DND-41 (cell line): ENCODE results near the gene CRB3.

Experiments used
- ATAC-seq: fragments of 200-7000 bp; cut with Tn5 transposase; 3 replicates; pipeline ENCODE4 v1.9.1; 2021; ENCODE audit warnings: low read depth; ENCODE audit not compliant: insufficient read depth
- DNase-seq: peaks from one replicate; pipeline ENCODE4 v3.0.0-alpha.2; 2020
- H2AFZ ChIP-seq: 2 replicates; pipeline ENCODE4 v1.6.0; 2012; ENCODE audit warnings: low read depth, low read length
- H3K27ac ChIP-seq: 2 replicates; pipeline ENCODE4 v1.5.1; 2012; ENCODE audit warnings: low read length, inconsistent platforms
- H3K27me3 ChIP-seq: fragments of 200-600 bp; sonication (generic); 2 replicates; pipeline ENCODE4 v1.6.0; 2012; ENCODE audit warnings: low read length, mild to moderate bottlenecking, inconsistent platforms; ENCODE audit not compliant: insufficient read depth, poor library complexity
- H3K36me3 ChIP-seq: 2 replicates; pipeline ENCODE4 v1.5.1; 2012; ENCODE audit warnings: low read length, inconsistent platforms; ENCODE audit not compliant: insufficient read depth
- H3K4me1 ChIP-seq: 2 replicates; pipeline ENCODE4 v1.5.1; 2012; ENCODE audit warnings: mild to moderate bottlenecking, low read length; ENCODE audit not compliant: insufficient read depth
- H3K4me2 ChIP-seq: 2 replicates; pipeline ENCODE4 v1.6.0; 2012; ENCODE audit warnings: mild to moderate bottlenecking, moderate library complexity, low read length, inconsistent platforms; ENCODE audit not compliant: insufficient read depth
- H3K4me3 ChIP-seq, 2 experiments: fragments of 200-600 bp in 1 of 2; shearing (Covaris generic) in 1 of 2; 2 replicates each; pipeline ENCODE4 v1.5.1; 2012 to 2016; ENCODE audit warnings: inconsistent platforms in 2 of 2, low read length in 2 of 2, mild to moderate bottlenecking in 2 of 2, low read depth in 1 of 2, moderate library complexity in 1 of 2
- H3K79me2 ChIP-seq: 2 replicates; pipeline ENCODE4 v1.6.0; 2012; ENCODE audit warnings: low read length, inconsistent platforms; ENCODE audit not compliant: insufficient read depth
- H3K9ac ChIP-seq: 2 replicates; pipeline ENCODE4 v1.6.0; 2012; ENCODE audit warnings: low read depth, mild to moderate bottlenecking, inconsistent platforms, low read length, moderate library complexity
- H3K9me3 ChIP-seq: 2 replicates; pipeline ENCODE4 v1.5.1; 2012; ENCODE audit warnings: low read length, moderate library complexity, mild to moderate bottlenecking, inconsistent platforms; ENCODE audit not compliant: insufficient read depth, severe bottlenecking
- H4K20me1 ChIP-seq: 2 replicates; pipeline ENCODE4 v1.6.0; 2012; ENCODE audit warnings: low read length; ENCODE audit not compliant: insufficient read depth
- EZH2 ChIP-seq: IDR thresholded peaks from 3 replicates; pipeline ENCODE4 v1.6.1; 2012; ENCODE audit warnings: borderline replicate concordance, low read depth, mild to moderate bottlenecking, moderate library complexity, low read length, inconsistent platforms; ENCODE audit not compliant: severe bottlenecking
- TF ChIP-seq, protein P1 (sequence below): IDR thresholded peaks from 2 replicates; pipeline ENCODE4 v1.5.1; 2012; ENCODE audit warnings: borderline replicate concordance, low read length, moderate library complexity, mild to moderate bottlenecking; ENCODE audit not compliant: poor library complexity, severe bottlenecking; ENCODE audit errors: extremely low read depth

Gene CRB3

DNA sequence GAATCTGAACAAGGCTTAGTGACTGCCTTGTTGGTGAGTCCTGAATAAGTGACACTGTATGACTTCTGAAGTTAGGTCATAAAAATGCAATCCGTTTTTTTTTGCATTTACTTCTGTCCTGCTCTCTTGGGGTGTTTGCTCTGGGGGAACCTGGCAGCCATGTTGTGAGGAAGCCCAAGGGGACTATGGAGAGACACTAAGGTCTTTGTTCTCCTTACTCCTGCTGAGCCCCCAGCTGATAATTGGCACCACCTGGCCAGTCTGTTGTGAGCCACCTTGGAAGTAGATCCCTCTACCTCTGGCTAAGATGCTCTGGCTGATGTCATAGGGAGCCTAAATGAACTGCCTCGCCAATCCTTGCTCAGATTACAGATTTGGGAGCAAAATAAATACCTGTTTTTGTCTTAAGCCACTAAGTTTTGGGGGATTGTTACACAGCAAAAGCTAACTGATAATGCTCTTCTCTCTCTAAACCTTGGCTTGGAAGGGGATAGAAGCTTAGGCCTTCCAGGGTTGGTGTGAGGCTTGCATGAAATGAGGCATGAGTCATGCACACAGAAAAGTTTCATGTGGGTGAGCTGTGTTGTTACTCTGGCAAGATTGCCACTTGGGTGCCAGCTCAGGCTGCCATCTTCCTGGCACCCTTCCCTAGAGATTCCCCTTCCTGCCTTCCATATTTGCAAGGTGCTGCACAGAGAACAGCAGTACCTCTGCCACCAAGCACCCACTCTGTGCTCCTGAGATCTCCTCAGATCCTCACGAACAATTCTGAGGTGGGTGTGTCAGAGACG, 27.9 kb downstream of the CRB3 start:
- H3K4me1 ChIP-seq: no peaks in the 10 kb centered on the region
- no peak for DNase-seq

DNA sequence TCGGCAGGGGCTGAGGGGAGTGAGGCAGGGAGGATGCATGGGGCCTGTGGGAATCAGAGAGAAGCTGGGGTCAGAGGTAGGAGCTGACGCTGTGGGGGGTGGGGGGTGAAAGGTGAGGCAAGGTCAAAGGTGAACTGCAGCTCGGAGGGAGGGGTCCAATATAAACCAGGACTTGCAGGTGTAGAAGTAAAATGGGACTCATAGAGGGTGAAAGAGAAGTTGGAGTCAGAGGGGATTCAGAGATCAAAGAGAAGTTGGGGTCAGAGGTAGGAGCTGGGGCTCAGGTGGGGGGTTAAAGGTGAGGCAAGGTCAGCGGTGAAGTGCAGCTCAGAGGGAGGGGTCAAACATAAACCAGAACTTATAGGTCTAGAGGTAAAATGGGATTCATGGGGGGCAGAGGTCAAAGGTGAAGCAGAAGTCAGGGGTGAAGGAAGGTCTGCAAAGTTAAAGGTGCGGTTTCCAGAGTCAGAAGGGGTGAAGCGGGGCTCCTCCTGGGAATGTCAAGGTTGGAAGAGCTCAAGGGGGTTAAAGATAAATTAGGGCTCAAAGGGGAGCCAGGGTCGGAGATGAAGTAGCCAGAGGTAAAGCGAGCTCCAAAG, 30.5 kb downstream of the CRB3 start:
- no peak overlapping the region for H3K27ac ChIP-seq
- DNase-seq: no peak
- H4K20me1 ChIP-seq: no peaks in the 10 kb centered on the region
- H3K27me3 ChIP-seq: no peaks in the 10 kb centered on the region
- no peaks in the 10 kb centered on the region for H3K79me2 ChIP-seq
- H3K4me3 ChIP-seq: no peak overlapping the region
- H3K4me1 ChIP-seq: no peaks in the 10 kb centered on the region
- ATAC-seq: no peak
- no peaks in the 10 kb centered on the region for H3K36me3 ChIP-seq
- no peak overlapping the region for H2AFZ ChIP-seq
- H3K9ac ChIP-seq: no peak overlapping the region
- H3K4me2 ChIP-seq: no peak overlapping the region
- no peaks in the 10 kb centered on the region for H3K9me3 ChIP-seq
- no peak for TF ChIP-seq EZH2
- TF ChIP-seq, protein P1, sequence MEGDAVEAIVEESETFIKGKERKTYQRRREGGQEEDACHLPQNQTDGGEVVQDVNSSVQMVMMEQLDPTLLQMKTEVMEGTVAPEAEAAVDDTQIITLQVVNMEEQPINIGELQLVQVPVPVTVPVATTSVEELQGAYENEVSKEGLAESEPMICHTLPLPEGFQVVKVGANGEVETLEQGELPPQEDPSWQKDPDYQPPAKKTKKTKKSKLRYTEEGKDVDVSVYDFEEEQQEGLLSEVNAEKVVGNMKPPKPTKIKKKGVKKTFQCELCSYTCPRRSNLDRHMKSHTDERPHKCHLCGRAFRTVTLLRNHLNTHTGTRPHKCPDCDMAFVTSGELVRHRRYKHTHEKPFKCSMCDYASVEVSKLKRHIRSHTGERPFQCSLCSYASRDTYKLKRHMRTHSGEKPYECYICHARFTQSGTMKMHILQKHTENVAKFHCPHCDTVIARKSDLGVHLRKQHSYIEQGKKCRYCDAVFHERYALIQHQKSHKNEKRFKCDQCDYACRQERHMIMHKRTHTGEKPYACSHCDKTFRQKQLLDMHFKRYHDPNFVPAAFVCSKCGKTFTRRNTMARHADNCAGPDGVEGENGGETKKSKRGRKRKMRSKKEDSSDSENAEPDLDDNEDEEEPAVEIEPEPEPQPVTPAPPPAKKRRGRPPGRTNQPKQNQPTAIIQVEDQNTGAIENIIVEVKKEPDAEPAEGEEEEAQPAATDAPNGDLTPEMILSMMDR: no peak

More for the DNA sequence above, 27.9 kb downstream of the CRB3 start:
- no peaks in the 10 kb centered on the region for H3K27me3 ChIP-seq
- H4K20me1 ChIP-seq: no peaks in the 10 kb centered on the region
- H3K4me2 ChIP-seq: no peak overlapping the region
- no peak overlapping the region for H3K4me3 ChIP-seq
- TF ChIP-seq, protein P1: no peak
- no peak for TF ChIP-seq EZH2
- H3K9ac ChIP-seq: no peak overlapping the region
- no peak for ATAC-seq
- H3K36me3 ChIP-seq: no peaks in the 10 kb centered on the region
- H3K79me2 ChIP-seq: no peaks in the 10 kb centered on the region
- no peaks in the 10 kb centered on the region for H3K9me3 ChIP-seq
- no peak overlapping the region for H3K27ac ChIP-seq
- H2AFZ ChIP-seq: no peak overlapping the region; the same call in 1 of the 2 replicates

GRCh38 chr19:6495947-6496346, 31.9 kb downstream of the CRB3 start:
- Histone ChIP-seq H2AFZ (no peak overlapping the region), H3K27ac (no peak overlapping the region), H3K79me2 (no peaks in the 10 kb centered on the region), H3K9ac (no peak overlapping the region), H3K4me1 (no peaks in the 10 kb centered on the region), H3K27me3 (no peaks in the 10 kb centered on the region), H3K4me3 (no peak overlapping the region), H3K4me2 (no peak overlapping the region), H3K9me3 (no peaks in the 10 kb centered on the region), H3K36me3 (no peaks in the 10 kb centered on the region), H4K20me1 (no peaks in the 10 kb centered on the region)
- ATAC-seq (no peak), DNase-seq (no peak)
- TF ChIP-seq, protein P1: no peak
- no peak for TF ChIP-seq EZH2
